Stimulated activated CD4-positive, alpha-beta T cell treated with anti-CD3 and anti-CD28 coated beads, Interleukin-15, amount 100 ng/mL, for 24 hours (primary cell): ENCODE results near the gene RNF141.

Experiments used
- DNase-seq: peaks from one replicate; pipeline ENCODE4 v3.0.0-alpha.2; 2020

The RNF141 gene

GRCh38 chr11:10519630-10520029 is 21.4 kb downstream of the RNF141 start:
- DNase-seq: no peak

GRCh38 chr11:10518891-10519290 is 22.1 kb downstream of the RNF141 start:
- no peak for DNase-seq

GRCh38 chr11:10518123-10518522 is 22.9 kb downstream of the RNF141 start:
- no peak for DNase-seq

- no peak for DNase-seq
Observed at GRCh38 chr11:10515418-10515817, 25.6 kb downstream of the RNF141 start.

- DNase-seq: no peak
Observed at GRCh38 chr11:10514709-10515108, 26.3 kb downstream of the RNF141 start.

GRCh38 chr11:10514202-10514601 is 26.8 kb downstream of the RNF141 start:
- DNase-seq: no peak

GRCh38 chr11:10511181-10511621 is 29.8 kb downstream of the RNF141 start:
- no peak for DNase-seq

GRCh38 chr11:10506008-10506370 is 35.0 kb downstream of the RNF141 start:
- DNase-seq: no peak

GRCh38 chr11:10505278-10506007 is 35.5 kb downstream of the RNF141 start:
- DNase-seq: no peak

GRCh38 chr11:10504490-10504889 is 36.5 kb downstream of the RNF141 start:
- no peak for DNase-seq

GRCh38 chr11:10503777-10504480 is 37.1 kb downstream of the RNF141 start:
- no peak for DNase-seq

GRCh38 chr11:10503221-10503620 is 37.8 kb downstream of the RNF141 start:
- no peak for DNase-seq

GRCh38 chr11:10502770-10503169 is 38.2 kb downstream of the RNF141 start:
- DNase-seq: no peak

GRCh38 chr11:10502065-10502680 is 38.8 kb downstream of the RNF141 start:
- DNase-seq: no peak

GRCh38 chr11:10500757-10501684 is 40.0 kb downstream of the RNF141 start:
- DNase-seq: no peak

GRCh38 chr11:10499874-10500601 is 40.9 kb downstream of the RNF141 start:
- no peak for DNase-seq

- DNase-seq: no peak
Observed at GRCh38 chr11:10499452-10499851, 41.5 kb downstream of the RNF141 start.

GRCh38 chr11:10498426-10499250 is 42.3 kb downstream of the RNF141 start:
- no peak for DNase-seq

- no peak for DNase-seq
Observed at GRCh38 chr11:10498022-10498400, 43.0 kb downstream of the RNF141 start.

- no peak for DNase-seq
Observed at GRCh38 chr11:10497371-10498021, 43.5 kb downstream of the RNF141 start.
